Medulla oblongata (tissue), 1 donor: Measurements from ENCODE around the gene TPK1.
"Not testable (repeated sequence)": the region's sequence is repeated elsewhere in the genome, so short reads cannot be mapped to it uniquely, and the experiment has no call there.

ENCODE experiments used
- DNase-seq: peaks from one replicate; pipeline ENCODE4 v3.0.0-alpha.2; 2015; ENCODE audit errors: extremely low spot score

The TPK1 gene

GRCh38 chr7:144632724-144633123, 203.1 kb downstream of the TPK1 start:
- no peak for DNase-seq

- DNase-seq = no peak
Measured at GRCh38 chr7:144629598-144629997, 206.3 kb downstream of the TPK1 start.

- DNase-seq = no peak
Measured at GRCh38 chr7:144629011-144629410, 206.8 kb downstream of the TPK1 start.

GRCh38 chr7:144628176-144628575, 207.7 kb downstream of the TPK1 start:
- no peak for DNase-seq

GRCh38 chr7:144622745-144623144, 213.1 kb downstream of the TPK1 start:
- no peak for DNase-seq

GRCh38 chr7:144606261-144606660, 229.6 kb downstream of the TPK1 start:
- DNase-seq = no peak

- DNase-seq = no peak
Measured at GRCh38 chr7:144596953-144597352, 238.9 kb downstream of the TPK1 start.

- DNase-seq = no peak
Measured at GRCh38 chr7:144594580-144594979, 241.3 kb downstream of the TPK1 start.

- no peak for DNase-seq
Measured at GRCh38 chr7:144588559-144589051, 247.2 kb downstream of the TPK1 start.

- DNase-seq = no peak
Measured at GRCh38 chr7:144587701-144588100, 248.2 kb downstream of the TPK1 start.

GRCh38 chr7:144584726-144585125, 251.1 kb downstream of the TPK1 start:
- no peak for DNase-seq

- no peak for DNase-seq
Measured at GRCh38 chr7:144579687-144580086, 256.2 kb downstream of the TPK1 start.

- DNase-seq = no peak
Measured at GRCh38 chr7:144575456-144575855, 260.4 kb downstream of the TPK1 start.

GRCh38 chr7:144574753-144575152, 261.1 kb downstream of the TPK1 start:
- not testable (repeated sequence) for DNase-seq

GRCh38 chr7:144568233-144568632, 267.6 kb downstream of the TPK1 start:
- no peak for DNase-seq

GRCh38 chr7:144565586-144565985, 270.3 kb downstream of the TPK1 start:
- DNase-seq = no peak

GRCh38 chr7:144549861-144550260, 286.0 kb downstream of the TPK1 start:
- DNase-seq = no peak

GRCh38 chr7:144548556-144548955, 287.3 kb downstream of the TPK1 start:
- no peak for DNase-seq

- DNase-seq = no peak
Measured at GRCh38 chr7:144547888-144548287, 288.0 kb downstream of the TPK1 start.

GRCh38 chr7:144546782-144547181, 289.1 kb downstream of the TPK1 start:
- DNase-seq = no peak

GRCh38 chr7:144545330-144545729, 290.5 kb downstream of the TPK1 start:
- no peak for DNase-seq

GRCh38 chr7:144534655-144535395, 301.0 kb downstream of the TPK1 start:
- DNase-seq = no peak

GRCh38 chr7:144534196-144534595, 301.7 kb downstream of the TPK1 start:
- DNase-seq = no peak

- DNase-seq = no peak
Measured at GRCh38 chr7:144531181-144531580, 304.7 kb downstream of the TPK1 start.
